Activated CD4-positive, alpha-beta memory T cell treated with anti-CD3 and anti-CD28 coated beads, Interleukin-2, amount 10 ng/mL, durations not matched to agents 7 days and 5 days (primary cell): ENCODE measurements around the gene OR2V2. TPM values are rescaled to one million over a fixed set of nuclear protein-coding genes. Genes with fewer than 3 reads are reported as not detected.

ENCODE experiments used
- CTCF ChIA-PET: fragments of 350-600 bp; sonication (Branson Sonifier 250); formaldehyde crosslinking; loops from one replicate; lab custom pipeline; 2021; ENCODE audit warnings: antibody characterized with exemption, inconsistent platforms; lab: Charles Lee
- POLR2A ChIA-PET: fragments of 350-600 bp; sonication (Branson Sonifier 250); formaldehyde crosslinking; loops from one replicate; lab custom pipeline; 2021; ENCODE audit warnings: antibody characterized with exemption; lab: Charles Lee
- DNase-seq: peaks from one replicate; pipeline ENCODE4 v3.0.0-alpha.2; 2020
- H3K27ac Mint-ChIP-seq: one replicate; pipeline ENCODE4 v1.8.0; 2021; ENCODE audit warnings: mild to moderate bottlenecking, mixed read lengths
- H3K27me3 Mint-ChIP-seq: one replicate; pipeline ENCODE4 v1.8.0; 2021; ENCODE audit warnings: mixed read lengths
- H3K36me3 Mint-ChIP-seq: one replicate; pipeline ENCODE4 v1.8.0; 2021; ENCODE audit warnings: low read depth, mixed read lengths
- H3K4me1 Mint-ChIP-seq: one replicate; pipeline ENCODE4 v1.8.0; 2021; ENCODE audit warnings: mixed read lengths
- H3K4me3 Mint-ChIP-seq: one replicate; pipeline ENCODE4 v1.8.0; 2021; ENCODE audit warnings: mild to moderate bottlenecking, mixed read lengths
- H3K9me3 Mint-ChIP-seq: one replicate; pipeline ENCODE4 v1.8.0; 2021; ENCODE audit warnings: mixed read lengths
- total RNA-seq, 2 experiments: library from RNA; stranded (reverse); gene quantifications; one replicate each; pipeline ENCODE4 v1.2.3, GENCODE V29; 2021

Gene OR2V2
- total RNA-seq, 2 experiments from 2014 or later = not detected

DNA sequence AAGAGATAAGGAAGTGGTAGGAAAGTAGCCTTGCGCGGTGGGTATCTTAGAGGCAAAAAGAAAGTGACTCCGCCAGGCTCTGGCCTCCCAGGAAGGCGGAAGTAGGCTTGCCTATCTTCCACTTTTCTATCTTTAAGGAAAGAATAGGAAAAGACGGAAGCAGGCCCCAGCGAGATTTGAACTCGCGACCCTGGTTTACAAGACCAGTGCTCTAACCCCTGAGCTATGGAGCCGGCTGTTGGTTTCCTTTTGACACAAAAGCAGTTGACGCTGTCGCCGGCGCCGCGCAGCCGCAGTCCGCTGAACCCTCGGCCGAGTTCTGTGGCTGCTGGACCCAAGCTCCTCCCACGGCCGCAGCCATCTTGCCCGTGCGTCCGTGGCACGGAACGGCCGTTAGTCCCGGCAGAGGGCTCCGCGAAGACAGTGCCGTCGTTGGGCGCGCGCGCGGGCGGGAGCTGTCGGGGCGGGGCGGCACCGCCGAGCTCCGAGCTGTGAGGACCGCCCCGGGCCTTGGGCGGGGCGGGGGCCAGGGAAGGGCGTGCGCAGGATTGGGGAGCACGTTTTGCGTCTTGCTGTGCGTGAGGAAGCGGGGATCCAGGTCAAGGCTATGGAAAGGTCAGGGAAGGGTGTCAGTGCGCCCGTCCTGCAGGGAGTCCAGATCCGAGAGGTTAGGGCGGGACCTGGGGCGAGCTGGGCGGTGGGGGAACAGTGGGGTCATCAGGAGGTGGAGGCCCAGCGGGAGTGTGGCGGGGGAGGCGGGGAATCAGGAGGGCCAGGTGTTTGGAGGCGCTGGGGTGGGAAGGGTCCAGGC is 44.3 kb downstream of the OR2V2 start:
- Mint-ChIP-seq H3K9me3 (no peaks in the 10 kb centered on the region), H3K27ac (peak overlapping the region; percentile 95), H3K36me3 (peaks cover 17% of the 10 kb centered on the region), H3K4me3 (peak overlapping the region; percentile 94), H3K27me3 (peaks cover 4% of the 10 kb centered on the region), H3K4me1 (peaks cover 32% of the 10 kb centered on the region)
- peak; percentile 97 for DNase-seq
- CTCF ChIA-PET = interaction anchor here (0.7 to 2.4 kb wide), 7 partner anchors 7 to 32 kb away, joined by 3 to 29 read pairs (median 4); partner anchors contain the start of gene TRIM7
- POLR2A ChIA-PET = interaction anchor here (0.9 to 8.5 kb wide), 11 partner anchors 13 to 390 kb away, joined by 3 to 149 read pairs (median 10); partner anchors contain the start of genes RACK1, TRIM41, TRIM52 and TRIM7

- H3K4me3 Mint-ChIP-seq = peak overlapping the region; percentile 94
- CTCF ChIA-PET = interaction anchor here (1.0 to 2.4 kb wide), 8 partner anchors 8 to 33 kb away, joined by 4 to 29 read pairs (median 5); partner anchors contain the start of gene TRIM7
- H3K9me3 Mint-ChIP-seq = no peaks in the 10 kb centered on the region
Measured at GRCh38 chr5:181192337-181193046, 45.1 kb downstream of the OR2V2 start.

DNA sequence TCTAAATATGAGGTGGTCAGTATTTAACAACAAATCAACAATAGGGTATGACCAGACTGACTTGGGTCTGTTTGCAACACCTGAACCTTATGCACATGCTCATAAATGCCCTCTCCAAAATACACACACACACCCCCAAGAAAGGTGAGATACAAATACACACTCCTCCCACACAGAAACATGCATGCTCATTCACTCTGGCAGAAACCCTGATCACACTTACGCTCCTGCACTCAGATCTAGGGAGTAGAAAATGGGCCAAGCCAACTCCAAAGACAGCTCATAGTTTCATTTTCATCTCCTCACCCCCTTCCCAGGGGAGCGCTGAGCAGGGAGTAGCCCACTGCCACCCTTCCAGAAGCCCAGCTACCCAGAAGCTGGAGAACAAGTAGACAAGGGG is 46.3 kb downstream of the OR2V2 start:
- no peak for DNase-seq
- Mint-ChIP-seq H3K9me3 (no peaks in the 10 kb centered on the region), H3K4me3 (no peak overlapping the region), H3K27me3 (peaks cover 2% of the 10 kb centered on the region), H3K4me1 (peaks cover 19% of the 10 kb centered on the region), H3K27ac (no peak overlapping the region), H3K36me3 (peaks cover 12% of the 10 kb centered on the region)
- POLR2A ChIA-PET = interaction anchor here (6.9 to 8.5 kb wide), 3 partner anchors 11 to 67 kb away, joined by 96 to 149 read pairs (median 100); partner anchors contain the start of genes TRIM41, TRIM52 and TRIM7
- CTCF ChIA-PET = interaction anchor here (1.4 to 1.5 kb wide), 2 partner anchors 13 to 20 kb away, joined by 4 to 7 read pairs; no protein-coding TSS in a partner anchor

More at GRCh38 chr5:181192337-181193046, 45.1 kb downstream of the OR2V2 start:
- DNase-seq = no peak
- POLR2A ChIA-PET = interaction anchor here (1.0 to 8.5 kb wide), 9 partner anchors 12 to 382 kb away, joined by 3 to 149 read pairs (median 14); partner anchors contain the start of genes RACK1, TRIM41, TRIM52 and TRIM7
- Mint-ChIP-seq H3K27ac (peak overlapping the region; percentile 95), H3K27me3 (peaks cover 4% of the 10 kb centered on the region), H3K36me3 (peaks cover 17% of the 10 kb centered on the region), H3K4me1 (peaks cover 29% of the 10 kb centered on the region)

DNA sequence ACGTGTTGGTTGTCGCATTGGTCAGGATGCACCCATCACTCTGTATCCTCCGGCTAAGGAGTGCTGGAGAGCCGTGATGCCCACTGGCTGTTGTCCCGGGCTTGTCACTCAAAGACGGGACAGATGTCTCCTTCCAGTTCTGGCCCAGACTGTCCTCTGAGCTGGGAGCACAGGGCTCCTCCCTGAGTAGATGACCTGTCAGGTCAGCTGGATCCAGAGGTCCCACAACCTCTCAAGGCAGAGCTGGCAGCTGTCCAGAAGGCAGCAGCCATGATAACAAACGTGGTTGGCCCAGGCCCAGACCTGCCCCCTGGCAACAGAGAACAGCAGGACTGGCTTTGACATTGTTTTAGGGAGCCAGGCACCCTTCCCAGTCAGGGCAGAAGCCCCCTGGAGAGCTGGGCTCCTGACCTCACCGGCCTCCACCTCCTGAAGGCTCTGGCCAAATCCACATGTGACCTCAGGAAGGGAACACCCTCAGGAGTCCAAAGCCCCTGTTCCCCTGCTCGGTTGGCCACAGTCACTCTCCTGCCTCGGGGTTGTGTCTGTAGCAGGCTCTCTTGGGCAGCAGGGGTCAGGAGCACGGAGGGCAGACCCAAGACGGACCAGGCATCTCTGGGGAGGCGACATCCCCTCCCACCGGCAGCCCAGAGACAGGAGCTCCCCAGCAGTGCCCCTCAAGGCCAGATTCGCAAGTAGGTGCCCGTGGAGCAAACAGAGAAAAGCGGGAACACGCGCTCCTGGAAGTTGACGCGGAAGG is 47.3 kb downstream of the OR2V2 start:
- Mint-ChIP-seq H3K4me1 (peaks cover 15% of the 10 kb centered on the region), H3K27me3 (peaks cover 3% of the 10 kb centered on the region), H3K36me3 (peaks cover 7% of the 10 kb centered on the region), H3K9me3 (no peaks in the 10 kb centered on the region), H3K27ac (no peak overlapping the region), H3K4me3 (no peak overlapping the region)
- DNase-seq = no peak
- CTCF ChIA-PET = no interaction called here
- POLR2A ChIA-PET = interaction anchor here (8.5 kb wide), 1 partner anchor 10 kb away, joined by 149 read pairs; the partner anchor contains the start of gene TRIM7

GRCh38 chr5:181195249-181195761 is 47.9 kb downstream of the OR2V2 start:
- DNase-seq = no peak

DNA sequence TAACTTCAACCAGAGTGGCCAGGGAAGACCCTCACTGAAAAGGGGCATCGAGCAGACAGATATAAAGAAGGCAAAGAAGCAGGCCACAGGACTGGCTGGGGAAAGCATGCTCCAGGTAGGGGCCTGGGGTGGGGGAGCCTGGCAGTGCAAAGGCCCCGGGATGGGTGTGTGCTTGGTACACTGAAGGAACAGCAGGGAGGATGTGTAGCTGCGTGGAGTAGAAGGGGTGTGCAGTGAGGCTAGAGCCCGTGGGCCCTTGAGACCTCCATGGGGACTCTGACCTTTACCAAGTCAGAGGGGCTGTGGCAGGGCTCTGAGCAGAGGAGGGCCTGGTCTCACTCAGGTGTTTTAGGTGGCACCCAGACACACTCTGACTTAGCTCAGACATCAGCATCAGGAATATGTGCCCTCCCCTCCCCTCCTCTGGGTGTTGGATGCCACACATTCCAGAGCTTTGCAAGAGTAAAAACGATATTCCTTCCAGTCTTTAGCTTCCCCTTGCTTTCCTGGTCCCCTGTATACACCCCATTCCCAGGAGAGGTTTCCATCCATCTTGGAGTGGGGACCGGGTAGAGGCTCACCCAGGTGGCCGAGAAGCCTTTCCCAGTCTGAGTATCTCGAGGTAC is 50.1 kb downstream of the OR2V2 start:
- Mint-ChIP-seq H3K9me3 (no peaks in the 10 kb centered on the region), H3K27me3 (peaks cover 20% of the 10 kb centered on the region), H3K4me3 (no peak overlapping the region), H3K36me3 (no peaks in the 10 kb centered on the region), H3K27ac (no peak overlapping the region), H3K4me1 (peaks cover 5% of the 10 kb centered on the region)
- CTCF ChIA-PET = interaction anchor here (1.1 kb wide), 1 partner anchor 13 kb away, joined by 3 read pairs; no protein-coding TSS in a partner anchor
- no peak for DNase-seq
- POLR2A ChIA-PET = interaction anchor here (1.4 to 3.1 kb wide), 3 partner anchors 8 to 25 kb away, joined by 3 to 18 read pairs (median 5); no protein-coding TSS in a partner anchor

More at GRCh38 chr5:181195249-181195761, 47.9 kb downstream of the OR2V2 start:
- Mint-ChIP-seq H3K4me1 (peaks cover 13% of the 10 kb centered on the region), H3K27ac (no peak overlapping the region), H3K4me3 (no peak overlapping the region), H3K9me3 (no peaks in the 10 kb centered on the region), H3K27me3 (peaks cover 8% of the 10 kb centered on the region), H3K36me3 (peaks cover 7% of the 10 kb centered on the region)
- ChIA-PET POLR2A (interaction anchor here (8.5 kb wide), 1 partner anchor 10 kb away, joined by 149 read pairs; the partner anchor contains the start of gene TRIM7), CTCF (no interaction called here)

DNA sequence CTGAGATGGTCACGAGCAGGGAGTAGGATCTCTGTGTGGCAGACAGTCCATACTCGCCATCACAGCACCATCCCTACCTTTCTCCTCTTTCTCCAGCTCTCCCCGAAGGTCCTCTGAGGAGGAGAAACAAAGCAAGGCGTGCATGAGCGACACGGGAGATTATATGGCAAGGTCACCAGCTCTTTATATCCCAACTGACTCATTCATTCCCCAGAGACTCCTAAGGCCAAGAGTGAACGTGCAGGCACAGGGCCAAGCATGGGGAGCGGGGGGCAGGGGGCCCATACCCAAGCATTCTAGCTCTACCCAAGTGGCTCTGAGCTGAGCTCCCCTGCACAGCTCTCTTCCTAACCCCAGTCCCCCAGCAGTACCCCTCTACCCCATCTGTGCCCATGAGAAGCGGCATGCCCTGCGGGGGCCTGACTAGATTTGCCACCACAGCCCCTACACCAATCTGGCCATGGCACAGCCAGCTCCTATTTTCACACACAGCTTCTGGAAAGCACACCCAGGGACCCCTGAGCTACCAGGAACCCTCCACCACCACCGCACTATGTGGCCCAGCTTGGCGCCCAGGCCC is 50.8 kb downstream of the OR2V2 start:
- Mint-ChIP-seq H3K36me3 (no peaks in the 10 kb centered on the region), H3K27ac (no peak overlapping the region), H3K9me3 (no peaks in the 10 kb centered on the region), H3K4me1 (no peaks in the 10 kb centered on the region), H3K27me3 (peaks cover 26% of the 10 kb centered on the region), H3K4me3 (no peak overlapping the region)
- ChIA-PET CTCF (no interaction called here), POLR2A (interaction anchor here (1.4 to 3.1 kb wide), 2 partner anchors 9 to 24 kb away, joined by 3 to 18 read pairs; no protein-coding TSS in a partner anchor)
- DNase-seq = no peak

DNA sequence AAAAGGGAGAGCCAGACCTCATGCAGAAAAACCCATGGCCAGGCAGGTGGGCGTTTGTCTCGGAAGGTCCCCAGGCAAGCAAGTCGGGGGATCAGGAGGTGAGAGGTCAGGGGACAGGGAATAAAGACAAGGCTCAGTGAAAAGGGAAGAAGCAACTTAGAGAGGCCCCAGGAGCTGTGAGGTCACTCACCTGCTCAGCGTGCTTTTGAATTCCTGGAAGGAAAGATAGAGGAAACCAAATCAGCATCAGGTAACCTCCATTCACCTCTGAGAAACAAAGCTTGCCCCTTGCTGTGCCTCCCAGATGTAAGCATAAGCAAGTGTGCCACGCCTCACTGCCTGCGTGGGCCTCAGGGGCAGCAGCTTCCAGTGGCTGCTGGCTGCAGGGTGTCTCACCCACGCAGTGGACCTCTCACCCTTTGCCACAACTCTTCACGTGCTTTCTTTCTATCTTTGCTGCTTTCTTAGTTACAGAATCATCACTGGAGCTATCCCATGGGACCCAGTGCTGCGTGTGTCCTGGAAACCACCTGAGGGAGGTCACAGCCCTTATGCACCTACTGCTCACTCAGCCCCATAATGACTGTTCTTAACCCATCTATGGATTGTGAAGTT is 51.6 kb downstream of the OR2V2 start:
- no peak for DNase-seq
- Mint-ChIP-seq H3K9me3 (no peaks in the 10 kb centered on the region), H3K27me3 (peaks cover 34% of the 10 kb centered on the region), H3K4me3 (no peak overlapping the region), H3K36me3 (no peaks in the 10 kb centered on the region), H3K4me1 (peaks cover 4% of the 10 kb centered on the region), H3K27ac (no peak overlapping the region)
- ChIA-PET POLR2A (interaction anchor here (1.2 to 3.1 kb wide), 3 partner anchors 10 to 26 kb away, joined by 3 to 18 read pairs (median 3); no protein-coding TSS in a partner anchor), CTCF (interaction anchor here (0.8 to 1.3 kb wide), 3 partner anchors 9 to 59 kb away, joined by 3 to 4 read pairs (median 3); no protein-coding TSS in a partner anchor)

DNA sequence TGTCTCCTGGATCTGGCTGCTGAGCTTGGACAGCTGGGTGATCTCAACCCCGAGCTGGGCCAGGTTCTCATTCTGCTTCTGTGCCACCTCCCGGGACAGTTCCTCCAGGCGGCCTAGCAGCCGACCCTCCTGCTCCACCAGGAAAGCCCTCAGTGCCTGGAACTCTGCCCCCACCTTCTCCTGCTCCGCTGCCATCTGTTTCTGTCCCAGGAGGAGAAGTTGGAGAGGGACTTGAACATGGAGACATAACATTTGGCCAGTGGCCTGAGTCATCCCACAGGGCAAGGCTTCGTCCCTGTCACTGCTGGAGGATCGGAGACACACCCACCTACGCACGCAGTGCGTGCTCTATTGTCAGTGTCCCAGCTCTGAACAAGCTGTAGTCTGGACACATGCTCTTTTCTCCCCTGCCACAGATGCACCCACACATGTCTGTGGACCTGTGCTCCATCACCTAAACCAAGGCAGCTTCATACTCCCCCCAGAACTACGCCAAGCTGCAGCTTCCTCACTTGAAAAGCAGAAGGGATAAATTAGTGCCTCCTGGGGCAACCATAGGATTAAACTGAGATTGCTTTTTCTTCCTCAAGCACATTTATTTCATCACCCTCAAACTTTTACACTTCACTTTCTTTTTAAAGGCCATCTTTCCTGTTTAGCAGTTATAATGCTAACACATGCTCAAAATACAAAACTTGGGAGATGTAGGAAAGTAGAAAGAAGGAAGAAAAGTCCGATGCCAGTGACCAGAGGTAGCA is 52.7 kb downstream of the OR2V2 start:
- no peaks in the 10 kb centered on the region for H3K9me3 Mint-ChIP-seq

GRCh38 chr5:181200816-181201215 is 53.4 kb downstream of the OR2V2 start:
- no peak overlapping the region for H3K27ac Mint-ChIP-seq
- POLR2A ChIA-PET = interaction anchor here (3.1 to 8.0 kb wide), 2 partner anchors 10 to 12 kb away, joined by 18 to 149 read pairs; no protein-coding TSS in a partner anchor
- H3K4me3 Mint-ChIP-seq = no peak overlapping the region
- H3K9me3 Mint-ChIP-seq = no peaks in the 10 kb centered on the region
- peaks cover 2% of the 10 kb centered on the region for H3K36me3 Mint-ChIP-seq
- peaks cover 42% of the 10 kb centered on the region for H3K27me3 Mint-ChIP-seq
- DNase-seq = no peak
- CTCF ChIA-PET = interaction anchor here (1.9 kb wide), 1 partner anchor 12 kb away, joined by 8 read pairs; no protein-coding TSS in a partner anchor
- H3K4me1 Mint-ChIP-seq = peaks cover 13% of the 10 kb centered on the region

More for the DNA sequence above, 52.7 kb downstream of the OR2V2 start:
- Mint-ChIP-seq H3K4me3 (no peak overlapping the region), H3K27me3 (peaks cover 38% of the 10 kb centered on the region), H3K4me1 (peaks cover 8% of the 10 kb centered on the region), H3K27ac (no peak overlapping the region), H3K36me3 (no peaks in the 10 kb centered on the region)
- ChIA-PET CTCF (interaction anchor here (0.8 to 1.3 kb wide), 2 partner anchors 10 to 58 kb away, joined by 3 to 4 read pairs; no protein-coding TSS in a partner anchor), POLR2A (interaction anchor here (1.2 to 3.1 kb wide), 2 partner anchors 11 to 27 kb away, joined by 3 to 18 read pairs; no protein-coding TSS in a partner anchor)
- DNase-seq = no peak
